Myocyte (in vitro differentiated cells): ENCODE data around the gene RBM17. TPM values are rescaled to one million over a fixed set of nuclear protein-coding genes. Genes with fewer than 3 reads are reported as not detected.
"Not testable (repeated sequence)": the region's sequence is repeated elsewhere in the genome, so short reads cannot be mapped to it uniquely, and the experiment has no call there.

Experiments
- DNase-seq: peaks from one replicate; pipeline ENCODE4 v3.0.0-alpha.2; 2012; ENCODE audit warnings: low read depth
- polyA plus RNA-seq: library from polyadenylated mRNA; unstranded; fragments of >200 nt; gene quantifications from one replicate; pipeline ENCODE4 v1.2.1, GENCODE V29; 2012; ENCODE audit warnings: missing spikeins
- total RNA-seq: library from RNA; depleted of rRNA; stranded (reverse); fragments of >200 nt; gene quantifications from 2 replicates; pipeline ENCODE4 v1.2.3, GENCODE V29; 2014

RBM17 gene, protein sequence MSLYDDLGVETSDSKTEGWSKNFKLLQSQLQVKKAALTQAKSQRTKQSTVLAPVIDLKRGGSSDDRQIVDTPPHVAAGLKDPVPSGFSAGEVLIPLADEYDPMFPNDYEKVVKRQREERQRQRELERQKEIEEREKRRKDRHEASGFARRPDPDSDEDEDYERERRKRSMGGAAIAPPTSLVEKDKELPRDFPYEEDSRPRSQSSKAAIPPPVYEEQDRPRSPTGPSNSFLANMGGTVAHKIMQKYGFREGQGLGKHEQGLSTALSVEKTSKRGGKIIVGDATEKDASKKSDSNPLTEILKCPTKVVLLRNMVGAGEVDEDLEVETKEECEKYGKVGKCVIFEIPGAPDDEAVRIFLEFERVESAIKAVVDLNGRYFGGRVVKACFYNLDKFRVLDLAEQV
- 28.8 and 41.5 TPM in 2 replicates for total RNA-seq
- polyA plus RNA-seq = 56.6 TPM

DNA sequence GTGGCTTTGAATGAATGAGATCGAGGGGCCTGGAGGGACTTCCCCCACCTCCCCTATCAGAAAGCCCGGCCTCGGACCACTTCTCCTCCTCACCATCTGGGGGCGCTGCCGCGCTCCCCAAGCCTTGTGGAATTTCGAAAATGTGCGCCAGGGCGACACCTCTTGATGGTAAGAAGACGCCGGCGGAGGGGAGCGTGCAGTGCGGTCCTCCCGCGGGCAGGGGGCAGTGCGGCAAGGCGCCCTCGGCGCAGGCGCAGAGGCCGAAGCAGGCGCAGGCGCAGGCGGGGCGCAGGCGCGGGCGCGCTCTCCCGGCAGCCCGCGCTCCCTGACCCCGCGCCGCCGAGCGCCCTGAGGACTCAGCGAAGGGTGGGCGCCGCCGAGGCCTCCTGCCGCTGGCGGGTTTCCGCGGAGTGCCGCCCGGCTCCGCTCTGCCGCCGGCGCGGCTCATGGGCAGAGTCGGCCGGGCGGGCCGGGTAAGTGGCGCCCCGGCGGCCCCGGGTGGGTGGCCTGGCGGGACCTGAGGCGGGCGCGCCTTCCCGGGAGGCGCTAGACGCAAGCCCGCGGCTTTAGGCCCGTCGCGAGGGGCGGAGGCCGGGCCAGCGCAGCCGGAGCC is at the start of gene RBM17:
TSS of gene RBM17 (plus strand) at position 314 of the 613 bp plus-strand sequence. CDS start 8,032 bp downstream, outside the sequence.
- peak; percentile 95 for DNase-seq

GRCh38 chr10:6039711-6040110 is 49.1 kb upstream of the RBM17 start:
- no peak for DNase-seq

DNA sequence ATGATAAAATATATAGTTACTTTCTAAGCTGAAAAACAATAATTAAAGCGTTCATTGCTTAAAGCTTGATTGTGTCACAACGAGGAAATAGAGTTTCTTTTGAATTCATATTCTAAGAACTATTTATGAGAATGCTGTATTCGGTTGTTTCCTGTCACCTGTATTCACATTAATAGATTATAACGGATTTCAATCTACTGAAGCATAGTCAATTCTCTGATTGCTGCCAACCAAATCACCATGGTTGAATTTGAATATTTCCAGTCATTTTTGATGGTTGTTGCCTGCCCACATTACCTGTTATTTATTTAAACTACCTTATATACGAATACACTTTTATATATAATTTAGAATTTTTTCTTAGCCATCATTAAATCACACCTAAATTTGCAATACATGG is 48.6 kb upstream of the RBM17 start:
- no peak for DNase-seq

GRCh38 chr10:6043377-6043776 is 45.5 kb upstream of the RBM17 start:
- DNase-seq = not testable (repeated sequence)

DNA sequence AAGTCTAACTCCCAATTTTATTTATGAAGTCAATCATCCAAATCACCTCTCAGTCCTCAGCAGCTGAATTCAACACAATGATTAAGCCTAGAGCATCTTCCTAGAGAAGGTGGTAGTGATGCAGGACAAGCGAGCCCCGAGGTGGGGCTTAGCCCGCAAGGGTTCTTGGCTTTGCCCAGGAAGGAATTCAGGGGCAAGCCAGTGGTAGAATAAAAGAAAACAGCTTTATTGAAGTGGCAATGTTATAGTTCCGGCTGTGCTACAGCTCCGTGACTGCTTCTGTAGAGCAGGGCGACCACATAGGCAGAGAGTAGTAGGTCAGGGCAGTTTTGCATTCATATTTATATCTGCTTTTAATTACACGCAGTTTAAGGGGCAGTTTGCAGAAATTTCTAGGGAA is 44.8 kb upstream of the RBM17 start:
- no peak for DNase-seq

DNA sequence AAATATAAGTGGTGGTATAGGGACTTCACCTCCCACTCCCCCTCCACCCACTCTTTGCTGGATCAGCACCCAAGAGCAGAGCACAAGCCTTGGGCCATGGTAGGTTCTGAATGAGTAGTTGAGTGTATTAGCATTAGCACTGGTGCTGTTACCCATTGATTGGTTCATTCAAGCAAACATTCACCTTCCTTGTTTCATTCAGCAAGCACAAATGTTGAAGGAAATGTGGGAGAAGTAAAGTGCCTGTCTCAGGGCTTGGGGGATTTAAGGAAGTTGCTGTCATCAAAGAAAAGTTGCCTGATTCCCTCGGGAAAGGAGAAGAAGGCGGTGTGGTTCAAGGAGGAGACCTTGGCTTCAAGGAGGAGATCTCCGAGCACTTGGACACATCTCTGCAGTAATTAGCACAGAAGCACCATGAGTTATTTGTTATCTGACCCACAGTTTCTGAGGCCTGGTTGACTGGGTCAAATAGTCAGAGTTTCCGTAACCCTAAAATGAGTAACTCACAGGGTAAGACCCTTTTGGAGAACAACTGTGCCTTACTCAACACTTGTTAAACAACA is 44.0 kb upstream of the RBM17 start:
- no peak for DNase-seq

DNA sequence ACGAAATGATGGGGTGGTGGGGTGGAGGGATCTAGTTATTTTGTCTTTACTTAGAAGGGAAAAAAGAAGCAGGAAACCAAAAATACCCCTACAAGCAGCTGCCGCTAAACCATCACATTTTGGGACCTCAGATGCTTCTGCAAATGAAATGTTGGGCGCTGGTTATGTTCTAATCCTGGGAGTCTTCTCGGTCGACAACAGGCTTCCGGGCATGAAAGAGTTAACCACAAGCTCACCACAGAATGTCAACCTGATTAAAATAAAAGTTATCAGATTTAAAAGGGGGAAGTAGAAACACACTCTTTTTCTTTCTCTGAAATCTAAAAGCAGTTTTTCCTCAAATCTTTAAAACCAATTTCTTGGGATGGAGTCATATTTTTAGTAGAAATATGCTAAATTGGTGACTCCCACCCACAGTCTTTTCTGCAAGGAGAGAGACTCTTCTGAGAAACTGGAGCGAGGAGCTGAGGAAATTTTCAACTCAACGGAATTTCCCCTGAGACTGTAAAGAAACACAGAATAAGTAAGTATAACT is 43.5 kb upstream of the RBM17 start:
- DNase-seq = no peak

DNA sequence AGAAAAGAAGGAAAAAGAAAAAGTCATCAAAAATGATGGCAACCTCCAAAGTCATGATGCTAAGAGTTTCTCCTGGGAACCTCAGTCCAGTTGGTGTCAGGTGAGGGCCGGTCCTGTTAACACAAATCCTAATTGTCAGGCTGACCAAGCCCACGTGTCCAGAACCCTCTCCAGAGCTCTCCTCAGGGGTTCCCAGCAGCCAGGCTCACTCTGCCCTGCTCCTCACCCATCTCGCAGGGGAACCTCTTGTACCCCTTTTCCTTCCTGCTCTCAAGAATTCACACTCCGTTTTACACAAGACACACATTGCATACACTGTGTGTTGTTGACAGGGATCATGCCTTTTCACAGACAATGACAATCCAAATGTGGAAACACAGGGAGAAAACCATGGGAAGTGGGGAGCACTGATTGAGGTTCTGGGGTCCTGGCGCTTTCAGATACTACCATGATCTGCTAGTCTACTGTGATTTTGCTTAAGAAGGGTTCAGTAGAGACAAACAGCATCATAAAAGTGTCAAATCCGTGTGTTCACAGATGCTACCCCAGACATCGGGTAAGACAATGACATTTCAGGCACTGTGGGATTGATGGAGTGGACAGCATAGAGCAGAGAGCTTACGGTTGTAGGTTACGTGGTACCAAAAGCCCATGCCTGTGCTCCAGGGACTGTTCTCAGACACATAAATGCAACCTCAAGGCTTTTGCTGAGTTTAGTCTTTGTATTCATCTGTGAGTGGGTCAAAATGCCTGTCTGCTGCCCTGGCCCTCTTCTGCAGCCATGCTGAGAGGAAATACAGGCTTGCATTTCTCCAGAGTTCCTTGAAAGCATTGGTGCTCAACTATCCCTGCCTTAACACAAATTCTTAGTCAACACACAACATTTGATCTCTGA is 42.7 kb upstream of the RBM17 start:
- no peak for DNase-seq

DNA sequence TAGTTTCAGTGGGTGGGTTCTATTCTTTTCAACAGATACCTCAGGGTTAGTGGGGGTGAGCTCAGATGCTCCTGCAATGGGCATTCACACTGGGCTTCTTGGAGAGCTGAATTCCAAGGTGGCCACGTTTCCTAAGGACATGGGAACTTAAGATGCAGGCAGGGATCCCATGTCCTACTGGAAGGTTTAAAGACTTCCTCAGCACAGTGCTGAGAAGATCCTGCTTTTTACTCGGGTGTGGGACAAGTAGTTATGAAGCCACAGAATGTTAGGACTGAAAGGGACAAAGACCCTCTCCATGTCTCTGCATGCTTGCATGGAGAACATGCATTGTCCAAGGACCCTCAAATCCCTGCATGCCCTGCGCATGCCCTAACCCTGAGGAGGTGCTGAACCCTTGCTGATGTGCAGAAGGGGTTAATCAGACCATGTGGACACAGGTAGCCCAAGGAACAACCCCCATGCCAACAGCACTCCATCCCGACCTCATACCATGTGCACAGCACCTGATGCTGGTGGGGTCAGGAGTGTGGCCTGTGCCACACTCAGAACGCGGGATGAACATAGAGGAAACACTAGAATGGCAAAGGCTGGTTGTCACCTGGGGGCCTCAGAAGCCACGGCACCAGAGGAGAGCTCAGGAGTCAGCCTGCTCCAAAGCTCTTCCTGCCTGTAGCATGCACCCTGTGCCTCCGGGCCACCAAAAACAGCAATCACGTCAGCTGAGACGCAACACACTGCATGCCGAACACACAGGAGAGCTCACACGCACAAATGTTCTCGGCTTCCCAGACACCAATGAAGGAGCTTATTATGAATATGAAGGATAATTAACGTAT is 41.8 kb upstream of the RBM17 start:
- no peak for DNase-seq

DNA sequence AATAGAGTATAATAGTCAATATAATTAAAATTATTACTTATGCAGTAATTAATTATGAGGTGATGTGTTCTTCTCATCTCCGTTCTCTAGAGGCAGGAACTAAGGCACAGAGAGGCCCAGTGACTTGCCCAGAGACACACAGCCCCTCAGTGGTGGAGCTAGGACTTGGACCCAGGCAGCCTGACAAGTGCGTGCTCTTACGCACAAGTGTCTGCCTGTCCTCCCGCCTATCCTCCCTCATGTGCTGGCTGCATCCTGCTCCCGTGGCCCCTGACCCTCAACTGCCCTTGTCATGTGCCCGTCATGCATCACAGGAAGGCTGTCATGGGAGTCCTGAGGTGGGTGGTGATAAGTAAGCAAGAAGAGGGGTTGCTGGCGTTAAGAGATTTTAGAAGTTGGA is 41.0 kb upstream of the RBM17 start:
- no peak for DNase-seq

DNA sequence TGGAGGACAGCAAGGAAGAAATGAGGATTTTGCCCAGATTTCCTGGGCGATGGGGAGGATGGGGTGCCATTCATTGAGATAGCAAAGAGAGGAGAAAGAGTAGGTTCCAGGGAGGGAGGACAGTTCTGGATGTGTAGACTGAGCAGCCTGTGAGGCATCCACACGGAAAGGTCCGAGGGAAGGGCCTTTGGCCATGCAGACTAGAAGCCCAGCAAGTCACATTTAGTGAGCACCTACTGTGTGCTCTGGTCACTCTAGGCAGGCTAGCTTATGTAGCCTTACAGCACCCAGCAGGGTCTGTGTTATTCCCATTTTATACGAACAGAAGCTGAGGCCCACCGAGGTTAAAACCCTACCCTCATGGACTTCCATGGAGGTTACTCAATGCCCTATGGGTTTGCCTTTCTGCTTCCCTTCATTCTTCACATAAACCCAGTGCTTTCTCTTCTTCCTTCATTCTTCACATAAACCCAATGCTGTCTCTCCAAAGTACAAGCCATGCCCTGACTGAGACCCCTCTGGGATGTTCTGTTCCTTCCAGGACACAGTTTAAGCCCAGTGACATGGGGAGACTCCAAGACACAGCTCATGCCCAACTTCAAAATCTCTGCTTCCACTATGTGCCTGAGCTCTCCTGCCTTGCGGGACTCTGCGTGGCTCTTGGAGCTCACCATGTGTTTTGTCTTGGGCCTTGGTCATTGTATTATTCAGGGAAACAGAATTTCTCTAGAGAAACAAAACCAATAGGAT is 40.4 kb upstream of the RBM17 start:
- DNase-seq = no peak

DNA sequence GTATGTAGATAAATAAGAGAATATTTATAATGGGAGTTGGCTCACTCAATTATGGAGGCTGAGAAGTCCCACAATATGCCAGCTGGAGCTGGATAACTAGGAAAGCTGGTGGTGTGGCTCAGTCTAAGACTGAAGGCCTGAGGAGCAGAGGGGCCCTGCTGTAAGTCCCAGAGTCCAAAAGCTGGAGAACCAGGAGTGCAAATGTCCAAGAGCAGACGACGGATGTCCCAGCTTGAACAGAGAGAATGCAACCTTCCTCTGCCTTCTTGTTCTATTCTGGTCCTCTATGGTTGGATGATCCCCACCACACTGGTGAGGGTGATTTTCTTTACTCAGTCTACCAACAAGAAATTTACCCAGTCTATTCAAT is 39.8 kb upstream of the RBM17 start:
- no peak for DNase-seq

- DNase-seq = peak; percentile 30
Observed at GRCh38 chr10:6050801-6051445, 37.9 kb upstream of the RBM17 start.

DNA sequence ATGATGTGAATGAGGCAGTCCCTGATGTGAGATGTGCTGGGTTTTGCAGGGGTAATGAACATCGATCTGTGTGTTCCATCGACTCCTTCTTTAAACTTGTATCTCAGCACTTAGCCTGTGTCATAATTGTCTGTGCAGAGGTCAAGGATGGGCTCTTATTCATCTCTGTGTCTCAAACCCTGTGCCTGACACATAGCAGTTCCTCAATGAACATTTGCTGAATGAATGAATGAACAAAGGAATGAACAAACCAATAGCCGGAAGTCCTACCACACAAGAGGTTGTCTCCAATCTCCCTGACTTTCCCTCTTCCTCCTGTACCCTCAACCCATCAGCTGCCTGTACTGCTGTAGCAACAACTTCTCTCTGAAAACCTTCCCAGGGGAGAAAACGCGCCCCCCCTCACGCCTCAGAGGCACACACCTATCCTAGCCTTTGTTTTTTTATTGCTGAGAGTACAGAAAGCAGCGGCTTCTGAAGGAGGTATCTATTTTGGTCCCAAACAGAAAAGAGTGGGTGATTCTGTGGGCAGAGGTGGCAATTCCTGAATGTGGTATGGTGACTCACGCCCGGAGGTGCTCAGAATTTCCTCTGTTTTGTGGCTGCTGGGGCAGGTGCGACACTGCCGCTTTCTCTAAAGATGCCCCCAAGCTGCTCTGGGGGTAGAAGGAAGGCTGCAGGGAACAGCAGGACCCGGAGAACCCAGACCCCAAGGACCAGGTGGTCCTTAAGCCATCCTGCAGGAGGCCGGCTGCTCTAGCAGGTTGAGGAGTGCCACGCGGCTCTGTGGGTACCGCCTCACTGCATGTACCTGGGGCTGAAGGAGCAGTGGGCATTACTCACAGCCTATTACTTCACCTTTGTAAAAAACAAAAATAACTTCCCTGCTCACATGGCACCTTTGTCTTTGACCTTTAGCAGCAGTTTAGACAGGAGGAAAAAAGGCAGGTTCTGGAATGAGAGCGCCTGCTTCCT is 36.3 kb upstream of the RBM17 start:
- DNase-seq = no peak

DNA sequence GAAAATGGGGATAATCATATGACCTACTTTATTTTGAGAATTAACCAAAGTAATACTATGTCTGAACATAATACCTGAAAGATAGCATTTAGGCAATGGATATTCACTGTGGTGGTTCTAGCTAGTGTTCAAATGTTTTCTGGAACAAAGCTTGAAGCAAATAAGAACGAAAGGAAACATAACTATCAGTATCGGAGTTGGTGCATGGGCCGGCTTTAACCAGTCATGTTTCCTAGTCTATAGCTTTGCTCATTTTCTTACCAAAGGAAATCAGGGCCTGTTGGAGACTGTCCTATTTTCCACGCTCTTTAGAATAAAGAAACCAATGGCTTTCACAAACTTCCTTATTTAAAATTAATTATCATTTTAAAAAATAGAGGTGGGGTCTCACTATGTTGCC is 35.5 kb upstream of the RBM17 start:
- DNase-seq = no peak

DNA sequence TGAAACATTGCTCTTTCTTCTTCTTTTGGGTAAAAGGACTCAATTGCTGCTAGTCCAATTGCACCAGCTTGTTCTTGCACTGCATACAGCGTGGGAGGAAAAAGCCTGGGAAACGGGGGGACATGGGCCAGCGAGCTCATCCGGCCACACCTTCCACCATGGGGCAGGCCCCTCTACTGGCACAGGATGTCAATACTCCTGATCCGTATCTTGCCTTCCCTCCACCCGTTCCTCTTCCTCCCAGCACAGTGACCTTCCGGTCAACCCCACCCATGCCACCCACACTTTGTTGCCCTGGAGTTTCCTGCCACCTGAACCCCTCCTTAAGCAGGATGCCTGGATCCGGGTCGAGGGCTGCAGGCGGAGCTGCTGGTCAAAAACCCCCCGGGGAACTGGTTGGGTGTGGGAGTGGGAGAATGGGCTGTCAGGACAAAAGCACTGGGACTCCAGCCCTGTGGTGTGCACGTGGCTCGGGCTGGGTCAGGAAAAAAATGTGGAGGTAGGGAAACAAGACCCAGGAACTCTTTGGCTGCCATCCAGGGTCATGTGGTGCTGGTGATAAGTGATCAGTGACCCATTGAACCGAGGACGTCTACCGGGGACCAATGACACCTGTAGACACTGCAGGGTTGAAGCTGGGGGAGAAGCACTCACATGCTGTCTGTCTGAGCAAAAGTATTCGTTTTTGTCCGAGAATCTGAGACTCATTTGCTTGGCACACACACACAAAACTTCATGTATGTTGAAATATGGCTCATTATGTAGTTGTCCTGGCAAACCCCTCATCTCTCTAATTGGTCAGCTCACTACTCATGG is 34.8 kb upstream of the RBM17 start:
- DNase-seq = no peak

DNA sequence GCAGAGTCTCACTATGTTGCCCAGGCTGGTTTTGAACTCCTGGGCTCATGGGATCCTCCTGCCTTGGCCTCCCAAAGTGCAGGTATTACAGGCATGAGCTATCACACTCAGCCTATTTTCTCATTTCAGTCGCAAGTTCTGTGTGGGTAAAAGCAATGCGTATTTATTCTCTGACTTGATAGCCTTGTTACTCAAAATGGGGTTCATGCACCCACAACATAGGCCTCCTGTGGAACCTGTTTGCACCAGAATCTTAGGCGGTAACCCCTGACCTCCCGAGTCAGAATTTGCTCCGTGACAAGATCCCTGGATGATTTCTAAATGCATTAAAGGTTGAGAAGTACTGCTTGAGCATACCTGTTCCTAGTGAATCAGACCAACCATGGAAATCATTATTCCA is 34.0 kb upstream of the RBM17 start:
- no peak for DNase-seq
